Activated naive CD4-positive, alpha-beta T cell treated with anti-CD3 and anti-CD28 coated beads, Interleukin-2, amount 50 U/mL, for 24 hours (primary cell): ENCODE results near the gene FGF7.
A peak's percentile ranks its signal among the peaks of the same experiment; 100 is the strongest.
"Not testable (repeated sequence)": the region's sequence is repeated elsewhere in the genome, so short reads cannot be mapped to it uniquely, and the experiment has no call there.

Source experiments
- H3K27ac Mint-ChIP-seq: one replicate; pipeline ENCODE4 v1.8.0; 2021; ENCODE audit warnings: mild to moderate bottlenecking, mixed read lengths
- H3K27me3 Mint-ChIP-seq: one replicate; pipeline ENCODE4 v1.8.0; 2021; ENCODE audit warnings: mixed read lengths
- H3K36me3 Mint-ChIP-seq: one replicate; pipeline ENCODE4 v1.8.0; 2021; ENCODE audit warnings: mixed read lengths
- H3K4me1 Mint-ChIP-seq: one replicate; pipeline ENCODE4 v1.8.0; 2021; ENCODE audit warnings: mixed read lengths
- H3K4me3 Mint-ChIP-seq: one replicate; pipeline ENCODE4 v1.8.0; 2021; ENCODE audit warnings: mild to moderate bottlenecking, mixed read lengths
- H3K9me3 Mint-ChIP-seq: one replicate; pipeline ENCODE4 v1.8.0; 2021; ENCODE audit warnings: mixed read lengths

FGF7 gene, protein sequence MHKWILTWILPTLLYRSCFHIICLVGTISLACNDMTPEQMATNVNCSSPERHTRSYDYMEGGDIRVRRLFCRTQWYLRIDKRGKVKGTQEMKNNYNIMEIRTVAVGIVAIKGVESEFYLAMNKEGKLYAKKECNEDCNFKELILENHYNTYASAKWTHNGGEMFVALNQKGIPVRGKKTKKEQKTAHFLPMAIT

DNA sequence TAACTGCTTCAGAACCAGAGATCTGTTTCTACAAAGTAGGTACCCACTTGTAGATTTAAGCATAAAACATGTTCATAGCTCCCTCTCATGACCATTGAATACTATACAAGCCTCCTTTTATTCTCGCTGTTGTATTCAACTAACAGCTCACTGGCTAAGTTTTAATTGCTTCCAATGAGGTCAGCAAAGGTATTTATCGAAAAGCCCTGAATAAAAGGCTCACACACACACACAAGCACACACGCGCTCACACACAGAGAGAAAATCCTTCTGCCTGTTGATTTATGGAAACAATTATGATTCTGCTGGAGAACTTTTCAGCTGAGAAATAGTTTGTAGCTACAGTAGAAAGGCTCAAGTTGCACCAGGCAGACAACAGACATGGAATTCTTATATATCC lies at the start of gene FGF7:
TSS of gene FGF7 (plus strand) at position 222 of the 400 bp plus-strand sequence. CDS start 1,056 bp downstream, outside the sequence.
- Mint-ChIP-seq H3K9me3 (no peaks in the 10 kb centered on the region), H3K36me3 (no peaks in the 10 kb centered on the region), H3K4me3 (no peak within 1 kb of the TSS), H3K27ac (no peak within 1 kb of the TSS), H3K27me3 (no peaks in the 10 kb centered on the region), H3K4me1 (peaks cover 4% of the 10 kb centered on the region)

DNA sequence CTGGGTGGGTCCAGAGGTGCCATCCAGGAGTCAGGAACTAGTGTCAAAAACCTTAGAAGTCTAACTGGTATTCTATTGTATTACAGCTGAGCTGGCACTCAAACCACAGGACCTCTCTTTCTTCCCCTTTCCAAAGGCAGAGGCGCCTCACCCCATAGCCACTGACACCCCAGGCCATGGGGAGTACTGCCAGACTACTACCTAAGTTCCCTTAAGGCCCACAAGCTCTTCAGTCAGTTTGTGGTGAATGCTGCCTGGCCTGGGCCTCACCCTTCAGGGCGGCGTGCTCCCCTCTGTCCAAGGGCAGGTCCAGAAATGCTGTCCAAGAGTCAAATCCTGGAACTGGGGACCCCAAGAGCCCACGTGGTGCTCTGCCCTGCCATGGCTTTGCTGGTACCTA lies 43.0 kb upstream of the FGF7 start:
- Mint-ChIP-seq H3K4me1 (no peaks in the 10 kb centered on the region), H3K9me3 (no peaks in the 10 kb centered on the region), H3K27ac (no peak overlapping the region), H3K36me3 (peaks cover 3% of the 10 kb centered on the region), H3K27me3 (peaks cover 4% of the 10 kb centered on the region), H3K4me3 (no peak overlapping the region)

DNA sequence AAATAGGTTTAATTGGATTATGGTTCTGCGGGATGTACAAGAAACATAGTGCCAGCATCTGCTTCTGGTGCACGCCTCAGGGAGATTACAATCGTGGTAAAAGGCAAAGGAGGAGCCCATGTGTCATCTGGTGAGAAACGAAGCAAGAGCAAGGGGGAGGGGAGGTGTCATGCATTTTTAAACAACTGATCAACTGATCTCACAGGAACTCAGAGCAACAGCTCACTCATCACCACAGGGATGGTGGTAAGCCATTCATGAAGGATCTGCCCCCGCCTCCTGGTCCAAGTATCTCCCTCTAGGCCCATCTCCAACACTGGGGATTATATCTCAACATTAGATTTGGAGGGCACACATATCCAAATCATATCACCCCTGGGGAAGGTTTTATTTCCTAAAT lies 42.1 kb upstream of the FGF7 start:
- no peak overlapping the region for H3K27ac Mint-ChIP-seq
- no peak overlapping the region for H3K4me3 Mint-ChIP-seq
- H3K4me1 Mint-ChIP-seq = no peaks in the 10 kb centered on the region
- H3K27me3 Mint-ChIP-seq = peaks cover 4% of the 10 kb centered on the region
- H3K36me3 Mint-ChIP-seq = peaks cover 6% of the 10 kb centered on the region
- H3K9me3 Mint-ChIP-seq = no peaks in the 10 kb centered on the region

DNA sequence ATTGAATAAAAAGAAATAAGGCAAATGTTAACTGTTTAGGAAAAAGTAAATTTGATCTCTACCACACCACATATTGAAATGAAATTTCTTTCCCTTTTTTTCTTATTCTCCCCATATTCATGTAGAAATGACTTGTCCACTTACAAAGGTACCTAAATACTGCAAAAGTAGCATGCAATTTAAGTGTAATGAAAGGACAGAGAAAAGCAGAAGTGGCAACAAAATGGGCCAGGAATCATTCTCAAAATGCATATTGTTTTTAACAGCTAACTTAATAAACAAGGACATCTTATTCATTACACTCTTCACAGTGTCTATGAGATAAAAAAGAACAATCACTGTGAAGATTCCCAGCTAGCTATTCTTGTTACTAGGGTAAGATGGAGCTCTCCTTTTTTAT lies 40.6 kb upstream of the FGF7 start:
- no peak overlapping the region for H3K4me3 Mint-ChIP-seq
- peaks cover 5% of the 10 kb centered on the region for H3K27me3 Mint-ChIP-seq
- H3K36me3 Mint-ChIP-seq = peaks cover 6% of the 10 kb centered on the region
- H3K27ac Mint-ChIP-seq = no peak overlapping the region
- H3K4me1 Mint-ChIP-seq = no peaks in the 10 kb centered on the region
- peaks cover 11% of the 10 kb centered on the region for H3K9me3 Mint-ChIP-seq

DNA sequence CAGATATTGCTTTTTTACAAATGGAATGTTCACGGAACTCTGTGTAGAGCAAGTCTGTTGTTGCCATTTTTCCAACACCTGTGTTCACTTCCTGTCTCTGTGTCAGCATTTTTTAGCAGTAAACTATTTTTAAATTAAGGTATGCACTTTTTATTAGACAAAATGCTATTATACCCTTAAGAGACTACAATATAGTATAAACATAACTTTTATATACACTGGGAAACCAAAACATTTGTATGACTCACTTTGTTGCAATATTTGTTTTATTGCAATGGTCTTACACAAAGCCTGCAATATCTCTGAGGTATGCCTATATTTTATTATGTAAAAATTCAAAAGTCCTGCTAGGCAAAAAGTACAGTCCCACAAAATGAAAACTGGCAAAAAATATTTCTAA lies 39.8 kb upstream of the FGF7 start:
- peaks cover 6% of the 10 kb centered on the region for H3K36me3 Mint-ChIP-seq
- peaks cover 13% of the 10 kb centered on the region for H3K9me3 Mint-ChIP-seq
- H3K27ac Mint-ChIP-seq = no peak overlapping the region
- H3K4me1 Mint-ChIP-seq = no peaks in the 10 kb centered on the region
- H3K27me3 Mint-ChIP-seq = peaks cover 5% of the 10 kb centered on the region
- H3K4me3 Mint-ChIP-seq = no peak overlapping the region

DNA sequence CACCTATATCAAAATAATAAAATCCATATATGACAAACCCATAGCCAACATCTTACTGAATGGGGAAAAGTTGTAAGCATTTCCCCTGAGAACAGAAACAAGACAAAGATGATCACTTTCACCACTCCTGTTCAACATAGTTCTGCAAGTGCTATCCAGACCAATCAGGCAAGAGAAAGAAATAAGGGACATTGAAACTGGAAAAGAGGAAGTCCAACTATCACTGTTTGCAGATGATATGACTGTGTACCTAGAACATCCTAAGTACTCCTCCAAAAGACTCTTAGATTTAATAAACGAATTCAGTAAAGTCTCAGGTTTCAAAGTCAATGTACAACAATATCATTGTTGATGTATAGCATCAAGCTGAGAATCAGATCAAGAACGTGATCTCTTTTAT lies 35.6 kb upstream of the FGF7 start:
- H3K27me3 Mint-ChIP-seq = peaks cover 4% of the 10 kb centered on the region
- H3K9me3 Mint-ChIP-seq = peaks cover 13% of the 10 kb centered on the region
- no peak overlapping the region for H3K27ac Mint-ChIP-seq
- peaks cover 3% of the 10 kb centered on the region for H3K36me3 Mint-ChIP-seq
- H3K4me1 Mint-ChIP-seq = no peaks in the 10 kb centered on the region
- H3K4me3 Mint-ChIP-seq = no peak overlapping the region

DNA sequence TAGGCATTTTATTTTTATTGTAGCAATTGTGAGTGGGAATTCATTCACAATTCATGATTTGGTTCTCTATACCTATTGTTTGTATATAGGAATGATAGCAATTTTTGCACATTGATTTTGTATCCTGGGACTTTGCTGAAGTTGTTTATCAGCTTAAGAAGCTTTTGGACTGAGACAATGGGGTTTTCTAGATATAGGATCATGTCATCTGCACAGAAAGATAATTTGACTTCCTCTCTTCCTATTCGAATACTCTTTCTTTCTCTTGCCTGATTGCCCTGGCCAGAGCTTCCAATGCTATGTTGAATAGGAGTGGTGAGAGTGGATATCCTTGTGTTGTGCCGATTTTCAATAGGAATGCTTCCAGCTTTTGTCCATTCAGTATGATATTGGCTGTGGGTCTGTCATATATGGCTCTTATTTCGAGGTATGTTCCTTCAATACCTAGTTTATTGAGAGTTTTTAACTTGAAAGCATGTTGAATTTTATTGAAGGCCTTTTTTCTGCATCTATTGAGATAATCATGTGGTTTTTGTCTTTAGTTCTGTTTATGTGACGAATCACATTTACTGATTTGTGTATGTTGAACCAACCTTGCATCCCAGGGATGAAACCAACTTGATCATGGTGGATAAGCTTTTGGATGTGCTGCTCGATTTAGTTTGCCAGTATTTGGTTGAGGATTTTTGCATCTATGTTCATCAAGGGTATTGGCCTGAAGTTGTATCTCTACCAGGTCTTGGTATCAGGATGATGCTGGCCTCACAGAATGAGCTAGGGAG lies 20.3 kb upstream of the FGF7 start:
- H3K27ac Mint-ChIP-seq, H3K4me3 Mint-ChIP-seq, H3K4me1 Mint-ChIP-seq, H3K36me3 Mint-ChIP-seq, H3K27me3 Mint-ChIP-seq, H3K9me3 Mint-ChIP-seq: not testable (repeated sequence)

DNA sequence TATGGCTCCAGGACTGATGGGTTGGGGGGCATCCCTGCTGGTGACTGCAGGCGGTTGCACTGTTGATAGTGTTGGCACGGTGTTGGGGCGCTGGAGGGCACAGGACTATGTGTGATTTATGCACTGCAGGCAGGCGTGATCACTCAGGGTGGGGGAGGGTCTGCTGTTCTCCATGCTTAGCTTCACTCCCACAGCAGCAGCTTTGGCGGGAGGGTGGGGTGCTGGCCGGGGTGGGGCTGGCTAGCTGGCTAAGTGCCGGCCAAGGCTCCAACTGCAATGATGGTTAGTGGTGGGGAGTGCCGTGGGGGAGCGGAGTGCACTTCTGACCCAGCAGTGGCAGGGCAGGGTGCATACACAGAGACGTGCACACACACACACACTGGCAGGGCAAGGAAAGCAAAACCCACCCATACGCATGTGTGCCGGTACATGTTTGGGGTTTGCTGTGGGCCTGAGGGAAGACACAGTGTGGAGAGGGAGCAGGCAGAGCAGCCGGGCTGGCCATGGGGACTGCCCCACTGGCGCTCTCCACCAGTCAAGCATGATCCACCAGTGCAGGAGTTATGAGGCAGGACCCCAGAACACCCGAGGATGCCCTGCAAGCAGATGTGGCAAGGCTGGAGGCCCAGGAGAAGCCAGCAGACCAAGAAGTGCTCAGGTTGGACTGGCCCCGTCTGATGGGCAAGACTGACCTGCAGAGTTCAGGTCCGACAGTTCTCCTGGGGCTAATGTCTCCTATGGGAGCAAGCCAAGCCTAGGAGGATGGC lies 16.5 kb upstream of the FGF7 start:
- Mint-ChIP-seq H3K4me3 (no peak overlapping the region), H3K36me3 (no peaks in the 10 kb centered on the region), H3K9me3 (no peaks in the 10 kb centered on the region), H3K4me1 (no peaks in the 10 kb centered on the region), H3K27ac (no peak overlapping the region), H3K27me3 (peaks cover 4% of the 10 kb centered on the region)

DNA sequence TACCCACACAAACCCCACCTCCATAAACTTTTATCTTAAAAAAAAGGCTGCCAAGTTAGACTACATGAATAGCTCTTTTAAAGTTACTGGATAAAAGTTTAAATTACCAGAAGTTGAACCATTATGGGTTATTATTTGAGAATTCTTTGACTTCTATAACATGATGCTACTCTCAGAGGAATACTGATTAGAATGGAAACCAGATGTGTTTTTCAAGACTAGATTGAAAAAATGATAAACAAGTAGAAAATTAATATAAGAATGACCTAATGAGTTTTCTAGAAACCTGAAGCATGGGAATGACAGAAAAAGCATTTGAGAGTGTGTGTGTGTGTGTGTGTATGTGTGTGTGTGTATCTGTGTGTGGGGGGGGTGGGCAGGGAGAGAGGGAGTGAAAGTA lies 12.4 kb upstream of the FGF7 start:
- no peak overlapping the region for H3K27ac Mint-ChIP-seq

DNA sequence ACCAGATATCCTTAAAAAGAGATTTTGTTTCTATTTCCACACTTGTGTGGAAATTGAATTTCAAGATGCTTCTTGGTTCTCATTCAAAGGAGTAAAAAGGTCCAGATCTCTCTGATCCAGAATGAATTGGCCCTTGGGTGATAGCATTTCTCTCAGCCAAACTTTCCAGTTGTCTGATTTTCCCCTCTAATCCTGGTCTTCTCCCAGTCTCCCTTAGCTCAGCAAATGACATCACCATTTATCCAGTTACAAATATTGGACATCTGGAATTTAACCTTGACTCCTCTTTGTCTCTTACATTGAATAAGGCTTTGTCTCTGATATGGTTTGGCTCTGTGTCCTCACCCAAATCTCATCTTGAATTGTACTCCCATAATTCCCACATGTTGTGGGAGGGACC lies 10.2 kb upstream of the FGF7 start:
- H3K9me3 Mint-ChIP-seq = no peaks in the 10 kb centered on the region
- no peak overlapping the region for H3K4me3 Mint-ChIP-seq
- H3K4me1 Mint-ChIP-seq = no peaks in the 10 kb centered on the region
- peaks cover 5% of the 10 kb centered on the region for H3K27me3 Mint-ChIP-seq
- H3K27ac Mint-ChIP-seq = no peak overlapping the region
- peaks cover 1% of the 10 kb centered on the region for H3K36me3 Mint-ChIP-seq

More for the DNA sequence above, 12.4 kb upstream of the FGF7 start:
- peaks cover 1% of the 10 kb centered on the region for H3K36me3 Mint-ChIP-seq
- H3K4me3 Mint-ChIP-seq = no peak overlapping the region
- no peaks in the 10 kb centered on the region for H3K4me1 Mint-ChIP-seq
- H3K9me3 Mint-ChIP-seq = no peaks in the 10 kb centered on the region
- peaks cover 7% of the 10 kb centered on the region for H3K27me3 Mint-ChIP-seq

DNA sequence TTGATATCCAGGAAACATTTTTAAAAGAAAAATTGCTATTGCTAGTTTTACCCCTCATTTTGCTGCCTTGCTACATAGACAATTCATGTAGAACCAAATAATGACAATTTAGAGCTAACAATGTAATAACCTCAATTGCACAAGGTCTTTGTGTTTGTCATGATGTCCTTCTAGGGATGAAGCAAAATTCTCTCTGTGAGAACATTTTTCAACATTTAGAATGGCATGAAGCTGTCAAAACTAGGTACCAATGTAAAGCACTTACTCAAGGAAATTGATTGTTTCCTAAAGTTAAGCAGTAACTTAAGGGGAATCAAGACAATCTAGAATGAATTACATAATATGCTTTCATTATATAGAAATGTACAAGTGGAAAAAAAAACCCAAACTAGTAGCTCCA lies 7.9 kb upstream of the FGF7 start:
- H3K36me3 Mint-ChIP-seq = peaks cover 1% of the 10 kb centered on the region
- H3K27me3 Mint-ChIP-seq = peaks cover 3% of the 10 kb centered on the region
- no peaks in the 10 kb centered on the region for H3K9me3 Mint-ChIP-seq
- H3K4me3 Mint-ChIP-seq = no peak overlapping the region
- no peaks in the 10 kb centered on the region for H3K4me1 Mint-ChIP-seq
- no peak overlapping the region for H3K27ac Mint-ChIP-seq

DNA sequence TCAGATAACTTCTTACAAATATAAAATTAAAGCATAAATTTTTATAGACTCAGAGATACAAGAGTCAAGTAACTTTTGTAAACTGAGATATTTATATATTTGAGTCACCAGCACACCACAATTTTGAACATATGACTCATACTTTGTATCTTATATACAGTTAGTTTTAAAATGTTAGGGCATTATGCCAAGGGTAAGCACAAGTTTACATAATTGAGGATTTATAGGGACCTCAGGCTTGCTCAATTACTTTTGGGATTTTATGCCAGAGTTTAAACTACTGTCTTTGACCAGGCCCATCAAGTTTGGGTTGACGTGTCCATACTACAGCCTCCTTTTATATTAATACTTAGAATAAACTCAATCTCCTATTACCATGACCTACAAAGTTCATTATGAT lies 7.4 kb upstream of the FGF7 start:
- Mint-ChIP-seq H3K4me1 (no peaks in the 10 kb centered on the region), H3K9me3 (no peaks in the 10 kb centered on the region), H3K36me3 (peaks cover 1% of the 10 kb centered on the region), H3K27me3 (peaks cover 3% of the 10 kb centered on the region), H3K27ac (no peak overlapping the region), H3K4me3 (no peak overlapping the region)

DNA sequence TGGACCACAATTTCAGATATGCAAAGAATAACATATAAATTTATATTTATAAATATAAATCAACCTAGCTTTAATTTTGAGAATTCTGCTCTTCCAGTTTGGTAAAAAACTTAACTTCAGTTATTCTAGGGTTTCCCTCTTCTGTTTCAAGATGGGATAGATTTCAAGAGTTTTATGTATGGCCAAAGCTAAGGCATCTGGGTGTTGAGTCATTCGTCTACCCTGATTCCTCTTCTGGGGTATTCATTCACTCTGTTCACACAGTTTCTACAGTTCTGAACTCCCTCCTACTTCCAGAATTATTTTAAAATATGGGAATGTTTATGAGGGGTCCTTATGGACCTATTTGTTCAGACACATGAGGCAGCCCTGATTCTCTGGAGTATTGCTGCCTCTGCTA lies 4.2 kb upstream of the FGF7 start:
- Mint-ChIP-seq H3K27ac (no peak overlapping the region), H3K27me3 (no peaks in the 10 kb centered on the region), H3K4me3 (no peak overlapping the region), H3K4me1 (peaks cover 4% of the 10 kb centered on the region), H3K9me3 (no peaks in the 10 kb centered on the region), H3K36me3 (no peaks in the 10 kb centered on the region)

DNA sequence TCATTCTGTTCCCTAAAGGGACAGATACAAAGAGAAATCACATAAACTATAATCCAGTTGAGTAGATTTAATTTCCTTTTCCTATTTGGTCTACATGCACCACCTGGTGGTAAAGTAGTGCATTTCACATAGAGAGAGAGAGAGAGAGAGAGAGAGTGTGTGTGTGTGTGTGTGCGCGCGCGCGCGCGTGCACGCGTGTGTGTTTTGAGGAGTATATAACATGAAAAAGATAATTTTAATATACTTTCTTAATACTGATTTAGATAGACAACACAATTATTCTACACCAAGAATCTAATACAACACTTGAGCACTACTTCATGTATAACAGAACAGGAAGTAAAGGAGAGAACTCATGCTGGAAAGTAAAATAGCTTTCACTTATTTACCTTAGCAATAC lies 1.1 kb upstream of the FGF7 start:
- Mint-ChIP-seq H3K4me3 (no peak overlapping the region), H3K27ac (peak overlapping the region; percentile 4), H3K36me3 (no peaks in the 10 kb centered on the region)

DNA sequence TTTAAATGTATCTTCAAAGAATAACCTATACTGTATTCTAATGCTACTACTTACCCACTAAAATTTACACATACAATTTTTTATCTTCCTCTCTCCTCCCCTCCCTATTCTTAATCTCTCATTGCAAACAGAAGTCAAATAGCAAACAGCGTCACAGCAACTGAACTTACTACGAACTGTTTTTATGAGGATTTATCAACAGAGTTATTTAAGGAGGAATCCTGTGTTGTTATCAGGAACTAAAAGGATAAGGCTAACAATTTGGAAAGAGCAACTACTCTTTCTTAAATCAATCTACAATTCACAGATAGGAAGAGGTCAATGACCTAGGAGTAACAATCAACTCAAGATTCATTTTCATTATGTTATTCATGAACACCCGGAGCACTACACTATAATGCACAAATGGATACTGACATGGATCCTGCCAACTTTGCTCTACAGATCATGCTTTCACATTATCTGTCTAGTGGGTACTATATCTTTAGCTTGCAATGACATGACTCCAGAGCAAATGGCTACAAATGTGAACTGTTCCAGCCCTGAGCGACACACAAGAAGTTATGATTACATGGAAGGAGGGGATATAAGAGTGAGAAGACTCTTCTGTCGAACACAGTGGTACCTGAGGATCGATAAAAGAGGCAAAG lies 984 bp downstream of the FGF7 start:
- no peaks in the 10 kb centered on the region for H3K9me3 Mint-ChIP-seq
- peaks cover 4% of the 10 kb centered on the region for H3K4me1 Mint-ChIP-seq
- no peak overlapping the region for H3K27ac Mint-ChIP-seq
- H3K27me3 Mint-ChIP-seq = no peaks in the 10 kb centered on the region
- no peak overlapping the region for H3K4me3 Mint-ChIP-seq
- no peaks in the 10 kb centered on the region for H3K36me3 Mint-ChIP-seq

More for the DNA sequence above, 1.1 kb upstream of the FGF7 start:
- H3K4me1 Mint-ChIP-seq = peaks cover 4% of the 10 kb centered on the region
- no peaks in the 10 kb centered on the region for H3K9me3 Mint-ChIP-seq
- no peaks in the 10 kb centered on the region for H3K27me3 Mint-ChIP-seq

DNA sequence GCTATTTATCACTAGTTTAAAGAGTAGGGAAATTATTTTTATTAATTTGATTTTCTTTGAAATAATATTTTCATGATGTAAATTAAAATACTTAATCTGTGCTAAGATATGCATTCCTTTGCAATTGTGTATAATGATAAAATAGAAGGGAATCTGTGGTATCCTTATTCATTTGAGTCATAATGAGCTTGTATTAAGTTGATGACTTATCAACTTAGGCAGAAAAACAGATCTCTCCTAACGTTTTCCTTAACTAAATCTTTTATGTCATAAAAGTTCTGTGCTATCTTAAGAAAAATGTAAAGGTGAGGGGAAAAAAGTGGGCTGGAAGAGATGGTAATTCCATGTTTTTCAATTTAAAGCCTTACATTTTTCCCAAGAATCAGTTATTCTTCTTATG lies 1.9 kb downstream of the FGF7 start:
- Mint-ChIP-seq H3K27ac (no peak overlapping the region), H3K36me3 (no peaks in the 10 kb centered on the region), H3K9me3 (no peaks in the 10 kb centered on the region)

More for the DNA sequence above, 1.9 kb downstream of the FGF7 start:
- Mint-ChIP-seq H3K4me1 (peaks cover 4% of the 10 kb centered on the region), H3K27me3 (no peaks in the 10 kb centered on the region), H3K4me3 (no peak overlapping the region)
